ENCODE results near the gene MTR. TPM values are rescaled to one million over a fixed set of nuclear protein-coding genes. Genes with fewer than 3 reads are reported as not detected.

The MTR gene
- total and polyA plus RNA-seq, 4 donors: 2.5 to 19.0 (median 8.6) TPM

- no peaks in the 10 kb centered on the region for H3K27me3 ChIP-seq (ENCODE audit: control insufficient read depth in 4 of 4, insufficient read depth in 4 of 4, low read length in 3 of 4)
Measured at GRCh38 chr1:236952246-236953003, 157.3 kb downstream of the MTR start.

More at GRCh38 chr1:236952246-236953003, 157.3 kb downstream of the MTR start:
- Histone ChIP-seq H3K36me3 (ENCODE audit: control insufficient read depth in 4 of 4, insufficient read depth in 3 of 4, low read depth in 1 of 4, low read length in 3 of 4) (no peaks in the 10 kb centered on the region), H3K27ac (ENCODE audit: low read depth in 1 of 2, low read length in 2 of 2) (no peak overlapping the region), H3K4me3 (ENCODE audit: low read depth in 1 of 3, low read length in 3 of 3) (no peak overlapping the region), H3K9me3 (ENCODE audit: control insufficient read depth in 4 of 4, low read length in 3 of 4) (peaks cover 0 to 4% (median 0%) of the 10 kb centered on the region in 4 donors), H3K4me1 (ENCODE audit: control insufficient read depth in 4 of 4, insufficient read depth in 4 of 4, low read length in 3 of 4) (no peaks in the 10 kb centered on the region), H3K9ac (ENCODE audit: low read depth in 1 of 2, low read length in 2 of 2) (no peak overlapping the region)
- TF ChIP-seq FOXA2 (IDR thresholded peaks at IDR 0.05) (no peak), YY1 (IDR thresholded peaks at IDR 0.05) (no peak), JUND (IDR thresholded peaks at IDR 0.05) (no peak), REST (IDR thresholded peaks at IDR 0.05) (no peak), FOXA1 (IDR thresholded peaks at IDR 0.05) (no peak), HNF4A (conservative IDR thresholded peaks at IDR 0.05) (no peak), CTCF (IDR thresholded peaks at IDR 0.05; ENCODE audit: low read depth, low read length, missing input control) (no peak), SP1 (IDR thresholded peaks at IDR 0.05) (no peak), RXRA (IDR thresholded peaks at IDR 0.05) (no peak), RAD21 (IDR thresholded peaks at IDR 0.05) (no peak), TAF1 (conservative IDR thresholded peaks at IDR 0.05) (no peak), EGR1 (IDR thresholded peaks at IDR 0.05; ENCODE audit: low read depth in 2 of 2) (no peak), GABPA (IDR thresholded peaks at IDR 0.05 in 1 of 2, conservative IDR thresholded peaks at IDR 0.05 in 1 of 2) (no peak)
- TF ChIP-seq, protein P1, sequence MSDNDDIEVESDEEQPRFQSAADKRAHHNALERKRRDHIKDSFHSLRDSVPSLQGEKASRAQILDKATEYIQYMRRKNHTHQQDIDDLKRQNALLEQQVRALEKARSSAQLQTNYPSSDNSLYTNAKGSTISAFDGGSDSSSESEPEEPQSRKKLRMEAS (IDR thresholded peaks at IDR 0.05): no peak
- TF ChIP-seq, protein P2, sequence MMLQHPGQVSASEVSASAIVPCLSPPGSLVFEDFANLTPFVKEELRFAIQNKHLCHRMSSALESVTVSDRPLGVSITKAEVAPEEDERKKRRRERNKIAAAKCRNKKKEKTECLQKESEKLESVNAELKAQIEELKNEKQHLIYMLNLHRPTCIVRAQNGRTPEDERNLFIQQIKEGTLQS (IDR thresholded peaks at IDR 0.05): no peak
- WGBS: 49% methylated on average over 9 of the region's 9 CpGs
- DNase-seq (ENCODE audit: low spot score): no peak
